Stimulated activated CD8-positive, alpha-beta memory T cell treated with anti-CD3 and anti-CD28 coated beads, Interleukin-4, amount 100 ng/mL, for 48 hours (primary cell): Measurements from ENCODE around the gene CCDC40.
"Not testable (repeated sequence)": the region's sequence is repeated elsewhere in the genome, so short reads cannot be mapped to it uniquely, and the experiment has no call there.

Source experiments
- DNase-seq: peaks from one replicate; pipeline ENCODE4 v3.0.0-alpha.2; 2020

The CCDC40 gene, protein sequence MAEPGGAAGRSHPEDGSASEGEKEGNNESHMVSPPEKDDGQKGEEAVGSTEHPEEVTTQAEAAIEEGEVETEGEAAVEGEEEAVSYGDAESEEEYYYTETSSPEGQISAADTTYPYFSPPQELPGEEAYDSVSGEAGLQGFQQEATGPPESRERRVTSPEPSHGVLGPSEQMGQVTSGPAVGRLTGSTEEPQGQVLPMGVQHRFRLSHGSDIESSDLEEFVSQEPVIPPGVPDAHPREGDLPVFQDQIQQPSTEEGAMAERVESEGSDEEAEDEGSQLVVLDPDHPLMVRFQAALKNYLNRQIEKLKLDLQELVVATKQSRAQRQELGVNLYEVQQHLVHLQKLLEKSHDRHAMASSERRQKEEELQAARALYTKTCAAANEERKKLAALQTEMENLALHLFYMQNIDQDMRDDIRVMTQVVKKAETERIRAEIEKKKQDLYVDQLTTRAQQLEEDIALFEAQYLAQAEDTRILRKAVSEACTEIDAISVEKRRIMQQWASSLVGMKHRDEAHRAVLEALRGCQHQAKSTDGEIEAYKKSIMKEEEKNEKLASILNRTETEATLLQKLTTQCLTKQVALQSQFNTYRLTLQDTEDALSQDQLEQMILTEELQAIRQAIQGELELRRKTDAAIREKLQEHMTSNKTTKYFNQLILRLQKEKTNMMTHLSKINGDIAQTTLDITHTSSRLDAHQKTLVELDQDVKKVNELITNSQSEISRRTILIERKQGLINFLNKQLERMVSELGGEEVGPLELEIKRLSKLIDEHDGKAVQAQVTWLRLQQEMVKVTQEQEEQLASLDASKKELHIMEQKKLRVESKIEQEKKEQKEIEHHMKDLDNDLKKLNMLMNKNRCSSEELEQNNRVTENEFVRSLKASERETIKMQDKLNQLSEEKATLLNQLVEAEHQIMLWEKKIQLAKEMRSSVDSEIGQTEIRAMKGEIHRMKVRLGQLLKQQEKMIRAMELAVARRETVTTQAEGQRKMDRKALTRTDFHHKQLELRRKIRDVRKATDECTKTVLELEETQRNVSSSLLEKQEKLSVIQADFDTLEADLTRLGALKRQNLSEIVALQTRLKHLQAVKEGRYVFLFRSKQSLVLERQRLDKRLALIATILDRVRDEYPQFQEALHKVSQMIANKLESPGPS

DNA sequence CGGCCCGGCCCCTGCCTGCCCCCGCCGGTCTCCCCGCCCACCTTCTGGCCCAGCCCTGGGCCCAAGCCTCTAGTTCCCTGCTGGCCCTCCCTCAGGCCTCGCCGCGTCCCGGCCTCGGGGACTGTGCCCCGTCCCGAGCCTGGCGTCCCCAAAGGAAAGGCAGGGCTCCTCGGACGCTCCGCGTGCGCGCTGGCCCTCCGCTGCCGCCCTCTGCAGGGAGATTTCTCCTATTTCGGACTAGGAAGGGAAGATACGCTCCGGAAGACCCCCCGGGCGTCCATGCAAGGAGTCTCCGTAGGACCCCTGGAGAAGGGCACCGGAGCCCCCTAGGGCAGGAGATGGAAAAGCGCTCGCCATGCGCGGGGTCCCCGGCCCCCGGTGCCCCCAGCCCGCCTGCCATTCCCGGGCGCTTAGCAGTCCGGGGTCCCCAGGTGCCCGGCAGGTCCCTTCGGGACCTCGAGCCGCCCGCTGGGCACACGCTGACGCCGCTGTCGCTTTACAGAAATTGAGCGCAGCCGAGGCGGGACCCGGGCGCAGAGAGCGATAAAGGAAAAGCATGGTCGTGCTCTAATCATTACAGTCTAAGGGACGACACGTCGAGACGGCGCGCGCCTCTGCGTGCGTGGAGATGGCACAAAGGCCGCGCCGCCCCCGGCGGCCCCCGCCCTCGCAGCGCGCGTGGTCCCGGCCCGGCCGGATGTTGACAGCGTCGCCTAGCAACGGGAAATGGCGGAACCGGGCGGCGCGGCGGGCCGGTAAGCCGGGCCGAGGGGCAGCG, at the start of gene CCDC40:
Gene CCDC40, plus strand, starts transcription at position 706 of the 778 bp plus-strand sequence. Its CDS starts 21 bp downstream, at position 727.
- DNase-seq, result peak; percentile 82

DNA sequence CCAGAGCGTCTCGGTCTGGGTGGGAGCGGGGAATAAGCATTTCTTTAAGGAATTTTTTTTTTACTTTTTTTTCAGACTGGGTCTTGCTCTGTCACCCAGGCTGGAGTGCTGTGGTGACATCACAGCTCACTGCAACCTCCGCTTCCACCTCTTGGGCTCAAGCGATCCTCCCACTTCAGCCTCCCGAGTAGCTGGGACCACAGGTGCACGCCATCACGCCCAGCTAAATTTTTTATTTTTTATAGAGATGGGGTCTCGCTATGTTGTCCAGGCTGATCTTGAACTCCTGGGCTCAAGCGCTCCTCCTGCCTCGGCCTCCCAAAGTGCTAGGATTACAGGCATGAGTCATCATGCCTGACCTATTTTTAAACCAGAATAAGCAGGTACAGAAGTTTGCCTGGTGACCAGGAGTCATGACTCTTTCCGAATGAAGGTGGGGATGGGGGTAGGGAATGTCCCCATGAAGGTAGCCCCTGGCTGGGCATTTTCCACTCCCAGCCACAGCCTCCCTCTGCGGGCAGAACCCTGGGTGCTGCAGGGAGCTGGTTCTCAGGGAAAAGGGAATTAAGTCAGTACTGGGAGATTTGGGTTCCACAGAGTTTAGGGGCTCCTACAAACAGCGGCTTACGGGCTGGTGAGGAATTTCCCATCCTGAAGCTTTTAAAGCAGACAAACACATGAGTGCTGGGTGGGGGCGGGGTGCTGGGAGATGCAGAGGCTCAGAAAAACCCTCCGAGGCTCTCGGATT, 49.1 kb upstream of the CCDC40 start:
- DNase-seq, result no peak

DNA sequence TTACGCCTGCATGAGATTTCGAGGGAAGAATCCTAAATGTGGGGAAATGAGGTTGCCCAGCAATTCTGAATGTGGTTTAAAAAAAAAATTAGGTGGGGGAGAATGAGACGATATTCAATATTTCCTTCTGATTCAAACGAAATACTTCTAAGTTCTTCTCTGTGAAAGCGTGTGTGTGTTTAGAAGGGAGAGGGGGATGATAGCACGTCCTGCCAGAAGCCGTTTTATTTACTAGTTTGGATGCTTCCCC, 48.6 kb upstream of the CCDC40 start:
- no peak for DNase-seq

DNA sequence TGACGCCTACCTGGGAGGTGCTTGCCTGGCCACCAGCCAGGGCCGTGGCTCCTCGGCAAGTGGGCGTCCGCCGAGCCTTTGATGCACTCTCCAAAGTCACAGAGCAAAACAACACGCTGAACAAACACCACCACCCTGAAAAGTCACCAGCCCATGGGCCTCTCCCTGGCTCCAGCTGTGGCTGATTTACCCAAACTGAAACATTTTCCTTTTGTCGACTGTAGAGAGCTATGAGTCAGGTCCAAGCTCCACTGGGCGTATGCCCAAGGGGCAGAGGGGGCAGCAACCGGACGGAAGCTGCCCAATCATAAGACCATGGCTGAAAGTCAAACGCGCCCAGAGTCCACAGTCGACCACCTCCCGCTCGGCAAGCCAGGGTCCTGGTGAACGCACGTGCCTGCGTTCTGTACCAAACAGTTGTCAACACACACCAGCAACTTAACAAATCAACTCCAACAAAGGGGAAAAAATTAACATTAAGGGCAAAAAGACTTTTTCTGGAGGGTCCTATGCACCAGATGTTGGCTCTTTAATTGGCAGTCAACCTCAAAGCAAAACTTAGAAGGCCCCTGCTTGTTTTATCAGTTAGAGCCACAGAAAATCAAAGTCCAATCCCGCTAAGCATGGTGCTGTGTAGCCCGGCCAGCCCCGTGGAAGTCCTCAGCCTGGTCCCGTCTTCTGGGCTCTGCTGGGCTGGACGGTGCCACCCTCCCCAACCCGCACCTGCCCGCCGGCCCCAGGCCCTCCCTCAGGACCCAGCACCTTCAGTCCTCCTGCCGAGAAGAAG, 48.1 kb upstream of the CCDC40 start:
- no peak for DNase-seq

DNA sequence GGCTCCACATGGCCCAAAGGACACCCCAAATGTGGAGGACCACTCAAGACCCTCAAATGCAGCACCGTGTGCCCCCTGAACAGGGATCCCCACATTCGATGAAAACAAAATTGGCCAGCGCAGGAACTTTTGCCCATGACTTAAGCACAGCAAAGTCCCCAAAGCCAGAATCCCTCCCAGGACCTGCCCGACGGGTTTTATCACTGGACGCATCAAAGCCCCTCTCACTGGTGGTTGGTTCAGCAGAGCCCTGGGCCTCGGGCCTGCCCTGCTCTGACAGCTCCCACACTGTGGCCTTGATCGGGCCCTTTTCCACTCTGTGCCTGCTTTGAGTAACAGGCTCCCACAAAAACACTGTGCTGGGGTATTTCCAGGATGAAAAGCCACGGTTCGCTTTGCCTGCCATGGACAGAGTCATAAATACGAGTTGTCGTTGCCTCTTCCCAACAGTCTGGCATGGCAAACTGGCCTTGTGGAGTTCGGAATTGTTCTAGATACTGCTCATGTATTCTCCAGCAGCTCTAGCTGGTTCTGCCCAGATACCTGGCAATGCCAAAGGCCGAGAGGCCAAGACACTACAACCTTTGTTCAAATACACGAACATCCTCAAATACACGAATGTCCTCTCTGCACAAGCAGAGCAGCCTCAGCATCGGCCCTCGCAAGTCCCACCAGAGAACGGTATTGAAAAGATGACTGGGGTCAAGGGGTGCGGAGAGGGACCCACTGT, 47.2 kb upstream of the CCDC40 start:
- no peak for DNase-seq

DNA sequence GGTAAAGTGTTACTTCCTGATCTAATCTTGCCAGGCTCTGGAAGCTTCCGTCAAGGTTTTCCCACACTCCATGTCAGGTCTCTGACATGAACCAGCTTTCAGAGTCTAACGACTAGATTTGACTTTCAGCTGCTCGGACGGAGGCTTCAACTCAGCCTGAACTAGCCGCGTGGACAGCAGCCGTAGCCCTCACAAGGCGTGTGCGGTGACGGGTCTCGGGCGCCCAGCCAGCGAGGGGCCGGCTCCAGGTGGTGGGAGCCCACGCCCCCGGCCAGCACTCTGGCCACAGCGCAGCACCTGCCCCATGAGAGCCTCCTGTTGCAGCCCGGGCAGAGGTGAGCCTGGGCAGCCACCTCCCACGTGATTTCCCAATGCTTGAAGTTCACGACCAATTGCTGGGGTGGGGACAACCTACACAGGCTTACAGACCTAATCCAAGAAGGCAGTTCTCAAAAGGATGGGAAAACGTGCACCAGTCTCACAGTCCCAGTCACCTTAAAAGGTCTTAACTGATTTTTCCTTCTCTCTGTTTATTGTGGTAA, 46.3 kb upstream of the CCDC40 start:
- no peak for DNase-seq

DNA sequence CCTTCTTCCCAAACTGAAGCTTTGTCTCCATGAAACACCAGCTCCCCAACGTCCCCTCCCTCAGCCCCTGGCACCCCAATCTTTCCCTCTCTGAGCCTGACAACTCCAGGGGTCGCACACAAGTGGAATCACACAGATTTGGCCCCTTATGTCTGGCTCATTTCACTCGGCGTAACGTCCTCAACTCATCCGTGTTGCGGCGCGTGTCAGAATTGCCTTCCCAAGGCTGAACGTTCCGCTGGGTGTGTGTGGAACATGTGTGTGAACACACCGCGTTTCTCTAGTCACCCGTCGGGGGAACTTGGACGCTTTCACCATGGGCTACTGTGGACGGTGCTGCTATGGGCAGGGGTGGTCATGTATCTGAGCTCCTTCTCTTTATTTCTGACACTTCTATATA, 45.7 kb upstream of the CCDC40 start:
- DNase-seq, result no peak

DNA sequence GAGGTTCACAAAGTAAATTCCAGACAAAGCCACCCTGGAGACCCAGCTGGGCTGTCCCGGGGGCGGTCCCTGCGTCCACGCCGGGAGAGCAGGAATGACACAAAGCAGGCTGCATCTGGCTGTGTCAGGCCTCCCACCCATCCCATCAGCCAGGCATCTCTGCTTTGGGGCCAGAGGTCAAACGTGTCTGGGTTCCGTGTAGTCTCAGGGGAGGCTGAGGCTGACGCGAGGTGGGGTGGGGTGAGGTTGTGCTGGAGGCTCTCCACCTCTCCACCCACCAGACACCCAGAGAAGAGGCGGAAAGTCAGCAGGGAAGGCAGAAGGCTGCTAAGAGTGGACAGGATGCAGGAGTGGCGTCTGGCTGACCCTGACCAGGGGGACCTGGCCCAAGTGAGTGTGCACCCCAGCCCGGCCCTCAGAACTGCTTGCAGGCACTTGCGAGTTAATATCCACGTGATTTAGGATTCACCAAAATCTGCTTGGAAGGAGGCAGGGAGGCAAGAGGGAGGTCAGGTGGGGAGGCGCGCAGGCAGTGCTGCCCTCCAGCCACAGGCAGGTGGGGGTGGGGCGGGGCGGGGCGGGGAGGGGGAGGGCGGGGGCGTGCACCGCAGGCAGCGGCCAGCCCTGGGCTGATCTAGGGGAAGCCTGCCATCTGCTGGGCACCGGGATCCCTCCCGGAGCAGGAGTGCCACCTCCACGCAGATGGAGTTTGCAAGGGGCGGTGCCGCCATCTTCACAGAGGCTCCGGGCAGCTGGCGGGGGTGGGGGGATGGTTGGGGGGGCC, 45.1 kb upstream of the CCDC40 start:
- peak; percentile 88 for DNase-seq

DNA sequence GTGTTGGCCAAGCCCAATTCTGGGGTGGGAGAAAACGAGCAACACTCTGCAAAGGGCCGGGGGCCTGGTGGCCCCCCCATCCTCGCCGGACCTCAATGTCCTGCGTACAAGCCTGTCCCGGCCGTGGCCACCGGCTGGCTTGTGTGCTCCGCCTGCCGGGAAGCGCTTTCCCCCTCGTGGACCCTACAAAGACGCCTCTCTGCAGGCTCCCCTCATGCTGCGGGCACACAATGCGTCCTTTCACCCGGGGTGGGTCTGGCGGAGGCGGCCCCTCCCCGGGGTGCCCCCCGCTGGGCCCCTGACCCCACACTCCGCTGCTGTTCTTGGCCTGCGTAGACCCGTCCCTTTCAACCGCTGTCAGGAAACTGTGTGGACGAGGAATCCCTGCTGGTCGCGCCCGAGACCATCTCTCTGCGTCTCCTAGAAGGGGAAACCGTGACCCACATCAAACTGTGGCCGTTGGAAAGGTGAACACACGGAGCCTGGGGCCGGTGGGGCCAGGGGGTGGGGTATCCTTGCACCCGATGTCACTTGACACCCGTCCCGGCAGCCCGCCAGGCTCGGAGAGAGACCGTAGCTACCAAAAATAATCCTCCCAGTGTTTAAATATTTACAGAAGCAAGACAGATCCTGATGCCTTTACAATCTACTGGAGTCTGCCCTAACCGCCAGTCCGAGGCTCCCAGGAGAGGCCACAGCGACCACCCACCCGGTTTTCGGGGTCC, 44.4 kb upstream of the CCDC40 start:
- DNase-seq, result peak; percentile 40

DNA sequence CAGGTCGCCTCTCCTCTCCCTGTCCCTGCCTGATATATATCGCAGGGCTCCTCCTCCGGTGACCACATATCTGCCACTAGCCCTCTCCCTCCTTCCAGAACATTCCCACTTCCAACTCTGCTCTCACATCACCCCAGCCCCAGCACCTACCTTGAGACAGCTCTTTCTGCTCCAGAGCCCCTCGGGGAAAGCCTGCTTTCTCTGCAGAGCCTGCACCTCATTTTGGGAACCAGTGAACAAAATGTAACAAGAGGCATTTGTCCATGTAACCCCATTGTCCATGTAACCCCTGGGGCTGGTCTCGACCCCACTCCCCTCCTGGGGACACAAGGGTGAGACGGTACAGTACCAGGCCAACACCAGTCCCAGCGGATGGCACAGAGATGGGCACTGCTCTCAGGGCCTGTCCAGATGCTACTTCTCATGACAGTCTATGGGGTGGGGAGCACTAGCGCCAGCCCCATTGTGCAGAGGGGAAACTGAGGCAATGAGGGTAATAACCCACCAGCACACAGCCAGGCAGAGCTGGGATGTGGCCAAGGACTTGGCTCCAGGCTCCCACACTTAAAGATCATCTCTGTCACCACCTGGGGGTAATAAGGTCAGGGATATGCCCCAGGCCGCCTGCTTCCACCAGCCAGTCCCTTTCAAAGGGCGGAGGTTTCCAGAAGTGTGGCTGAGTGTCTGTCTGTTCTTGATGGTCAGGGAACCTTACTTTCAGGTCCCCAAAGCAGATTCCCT, 43.6 kb upstream of the CCDC40 start:
- DNase-seq, result peak; percentile 34

DNA sequence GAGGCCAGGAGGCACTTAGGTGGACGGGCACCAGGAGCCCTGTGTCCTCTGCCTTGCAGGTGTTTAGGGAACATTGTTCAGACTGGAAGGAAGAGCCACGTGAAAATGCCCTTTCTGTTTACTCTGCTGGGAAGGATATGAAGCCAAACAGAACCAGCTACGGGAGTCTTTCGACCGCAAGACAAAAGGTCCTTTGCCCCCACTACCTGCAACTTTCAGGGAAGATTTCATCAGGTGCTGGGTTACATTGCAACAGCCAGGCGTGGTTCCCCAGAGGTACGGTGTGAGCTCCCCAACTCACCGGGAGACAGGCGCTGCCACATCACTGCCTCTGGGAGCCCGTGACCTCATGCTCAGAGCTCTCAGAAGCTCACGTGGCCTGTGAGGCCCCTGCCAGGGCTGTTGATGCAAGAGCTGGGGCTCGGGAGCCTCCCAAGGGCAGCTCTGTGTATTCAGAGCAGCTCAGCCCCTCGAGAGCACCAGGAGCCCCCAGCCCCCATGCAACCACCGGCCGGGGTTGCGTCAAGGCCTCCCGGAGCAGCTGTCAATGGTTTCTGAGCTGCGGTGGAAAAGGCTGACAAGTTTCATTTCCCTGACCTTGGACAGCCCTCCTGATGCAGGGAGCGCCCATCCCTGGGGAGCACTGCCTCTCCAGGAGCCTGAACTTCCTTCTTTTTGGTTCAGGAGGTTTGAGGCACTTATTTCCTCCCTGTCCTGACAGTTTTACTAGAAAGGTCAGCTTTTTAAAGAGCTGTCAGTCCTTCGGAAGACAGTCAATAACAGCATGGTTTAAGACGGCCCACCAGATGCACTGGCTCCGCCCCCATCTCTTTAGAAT, 42.8 kb upstream of the CCDC40 start:
- DNase-seq, result peak; percentile 76

DNA sequence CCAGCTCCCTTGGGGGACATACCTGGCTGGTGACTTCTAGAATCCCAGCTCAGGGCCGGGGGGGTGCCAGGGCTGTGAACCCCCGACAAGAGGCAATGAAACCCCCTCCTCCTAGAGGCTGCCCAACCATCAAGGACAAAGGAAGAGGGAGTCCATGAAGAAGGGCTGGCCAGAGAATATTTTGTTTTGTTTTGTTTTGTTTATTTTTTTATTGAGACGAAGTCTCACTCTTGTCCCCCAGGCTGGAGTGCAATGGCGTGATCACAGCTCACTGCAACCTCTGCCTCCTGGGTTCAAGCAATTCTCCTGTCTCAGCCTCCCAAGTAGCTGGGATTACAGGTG, 42.2 kb upstream of the CCDC40 start:
- DNase-seq, result not testable (repeated sequence)

DNA sequence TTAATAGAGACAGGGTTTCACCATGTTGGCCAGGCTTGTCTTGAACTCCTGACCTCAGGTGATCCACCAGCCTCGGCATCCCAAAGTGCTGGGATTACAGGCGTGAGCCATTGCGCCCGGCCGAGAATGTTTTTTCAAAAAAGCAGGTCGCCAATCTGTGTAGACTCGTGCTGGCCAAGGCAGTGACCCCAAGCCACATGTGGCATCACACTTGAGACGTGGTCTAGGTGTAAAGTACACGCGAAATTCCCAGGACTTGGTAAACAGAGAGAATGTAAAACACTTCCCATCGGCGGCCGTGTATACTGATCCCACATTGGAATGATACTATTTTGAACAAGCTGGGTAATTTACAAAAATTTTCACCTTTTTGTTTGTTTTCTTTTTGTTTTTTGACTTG, 41.8 kb upstream of the CCDC40 start:
- no peak for DNase-seq

DNA sequence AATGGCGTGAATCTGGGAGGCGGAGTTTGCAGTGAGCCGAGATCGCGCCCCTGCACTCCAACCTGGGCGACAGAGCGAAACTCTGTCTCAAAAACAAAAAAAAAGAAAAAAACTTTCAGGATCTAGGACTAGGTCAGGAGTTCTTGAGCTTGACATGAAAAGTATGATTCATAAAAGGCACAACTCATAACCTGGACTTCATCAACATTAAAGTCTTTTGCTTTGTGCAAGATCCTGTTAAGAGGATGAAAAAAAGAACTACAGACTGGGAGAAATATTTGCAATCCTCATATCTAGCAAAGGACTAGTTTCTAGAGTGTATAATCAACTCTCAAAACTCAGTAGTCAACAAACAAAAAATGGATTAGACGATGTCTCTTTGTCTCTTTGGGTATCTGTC, 40.7 kb upstream of the CCDC40 start:
- no peak for DNase-seq

DNA sequence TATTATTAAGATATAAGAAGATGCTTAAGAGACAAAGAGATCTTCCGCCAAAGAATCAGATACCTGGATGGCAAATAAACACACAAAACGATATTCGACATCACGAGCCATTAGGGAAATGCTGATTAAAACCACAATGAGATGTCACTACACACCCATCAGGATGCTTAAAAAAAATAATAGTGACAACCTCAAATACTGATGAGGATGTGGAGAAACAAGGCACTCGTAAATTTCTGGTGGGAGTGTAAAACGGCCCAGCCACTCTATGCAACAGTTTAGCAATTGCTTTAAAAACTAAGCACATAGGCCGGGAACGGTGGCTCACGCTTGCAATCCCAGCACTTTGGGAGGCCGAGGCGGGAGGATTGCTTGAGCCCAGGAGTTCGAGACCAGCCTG, 40.2 kb upstream of the CCDC40 start:
- no peak for DNase-seq

DNA sequence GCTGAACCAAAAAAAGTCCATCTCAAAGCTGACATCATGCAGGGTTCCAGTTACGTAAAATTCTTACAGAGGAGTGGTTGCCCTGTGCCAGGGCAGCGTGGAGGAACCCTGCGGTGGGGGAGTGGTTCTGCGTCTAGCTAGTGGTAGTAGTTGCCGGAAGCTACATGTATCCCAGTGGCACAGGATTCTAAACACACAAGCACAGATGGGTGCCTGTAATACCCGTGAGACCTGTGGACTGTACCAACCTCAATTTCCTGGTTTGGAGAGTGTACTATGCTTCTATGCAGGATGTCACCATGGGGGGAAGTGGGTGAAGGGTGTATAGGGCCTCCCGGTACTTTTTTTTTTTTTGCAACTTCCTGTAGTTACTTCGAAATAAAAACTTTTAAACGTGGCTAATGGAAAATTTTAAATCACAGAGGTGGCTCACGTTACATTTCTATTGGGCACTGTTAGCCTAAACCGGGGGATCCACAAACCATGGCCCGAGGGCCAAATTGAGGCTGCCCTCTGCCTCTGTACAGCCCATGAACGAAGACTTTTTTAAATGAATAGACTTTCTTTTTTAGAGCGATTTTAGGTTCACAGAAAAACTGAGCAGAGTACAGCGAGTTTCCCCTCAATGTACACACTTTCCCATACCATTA, 39.3 kb upstream of the CCDC40 start:
- peak; percentile 79 for DNase-seq

DNA sequence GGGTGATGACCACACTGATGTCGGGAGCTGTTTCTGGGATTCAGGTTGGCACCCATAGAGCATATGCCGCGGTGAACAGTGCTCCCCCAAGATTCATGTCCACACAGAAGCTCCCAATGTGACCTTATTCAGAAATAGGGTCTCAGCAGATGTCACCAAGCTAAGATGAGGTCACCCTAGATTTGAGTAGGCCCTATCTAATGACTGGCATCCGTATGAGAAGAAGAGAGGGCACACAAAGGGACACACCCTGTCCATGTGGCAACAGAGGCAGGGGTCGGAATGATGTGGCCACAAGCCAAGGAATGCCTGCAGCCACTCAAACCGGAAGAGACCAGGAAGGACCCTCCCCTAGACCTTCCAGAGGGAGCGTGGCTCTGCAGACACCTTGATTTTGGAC, 36.3 kb upstream of the CCDC40 start:
- DNase-seq, result no peak
